OCI-LY1 (cell line): Measurements from ENCODE around the gene AGAP2.

Source experiments
- EZH2 ChIP-seq: fragments of 200-600 bp; sonication (generic), shearing (Covaris generic); IDR thresholded peaks from 2 replicates; pipeline ENCODE4 v1.8.0; 2017; ENCODE audit warnings: borderline replicate concordance, mixed run types, mild to moderate bottlenecking, antibody characterized with exemption, low read length, moderate library complexity, mixed read lengths
- TF ChIP-seq, protein P1 (sequence below): fragments of 200-600 bp; sonication (generic), shearing (Covaris generic); IDR thresholded peaks from 2 replicates; pipeline ENCODE4 v1.5.1; 2017; ENCODE audit warnings: mild to moderate bottlenecking, antibody characterized with exemption, low read length, moderate library complexity, mixed read lengths

DNA sequence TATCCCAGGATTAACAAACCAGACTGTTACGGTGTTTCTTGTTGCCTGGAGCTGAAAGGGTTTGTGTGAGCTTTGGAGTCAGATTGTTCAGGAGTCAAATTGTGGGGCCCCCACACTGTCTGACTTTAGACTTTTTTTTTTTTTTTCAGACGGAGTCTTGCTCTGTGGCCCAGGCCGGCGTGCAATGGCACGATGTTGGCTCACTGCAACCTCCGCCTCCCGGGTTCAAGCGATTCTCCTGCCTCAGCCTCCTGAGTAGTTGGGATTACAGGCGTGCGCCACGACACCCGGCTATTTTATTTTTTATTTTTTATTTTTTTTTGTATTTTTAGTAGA lies 44.9 kb upstream of the AGAP2 start:
- TF ChIP-seq, protein P1, sequence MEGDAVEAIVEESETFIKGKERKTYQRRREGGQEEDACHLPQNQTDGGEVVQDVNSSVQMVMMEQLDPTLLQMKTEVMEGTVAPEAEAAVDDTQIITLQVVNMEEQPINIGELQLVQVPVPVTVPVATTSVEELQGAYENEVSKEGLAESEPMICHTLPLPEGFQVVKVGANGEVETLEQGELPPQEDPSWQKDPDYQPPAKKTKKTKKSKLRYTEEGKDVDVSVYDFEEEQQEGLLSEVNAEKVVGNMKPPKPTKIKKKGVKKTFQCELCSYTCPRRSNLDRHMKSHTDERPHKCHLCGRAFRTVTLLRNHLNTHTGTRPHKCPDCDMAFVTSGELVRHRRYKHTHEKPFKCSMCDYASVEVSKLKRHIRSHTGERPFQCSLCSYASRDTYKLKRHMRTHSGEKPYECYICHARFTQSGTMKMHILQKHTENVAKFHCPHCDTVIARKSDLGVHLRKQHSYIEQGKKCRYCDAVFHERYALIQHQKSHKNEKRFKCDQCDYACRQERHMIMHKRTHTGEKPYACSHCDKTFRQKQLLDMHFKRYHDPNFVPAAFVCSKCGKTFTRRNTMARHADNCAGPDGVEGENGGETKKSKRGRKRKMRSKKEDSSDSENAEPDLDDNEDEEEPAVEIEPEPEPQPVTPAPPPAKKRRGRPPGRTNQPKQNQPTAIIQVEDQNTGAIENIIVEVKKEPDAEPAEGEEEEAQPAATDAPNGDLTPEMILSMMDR: no peak
- TF ChIP-seq EZH2: no peak
